HepG2 (cell line): Measurements from ENCODE around the gene SDR42E2. TPM values are rescaled to one million over a fixed set of nuclear protein-coding genes. Genes with fewer than 3 reads are reported as not detected.

Experiments used
- ARID2 ChIP-seq: sonication (generic); formaldehyde crosslinking; IDR thresholded peaks from 2 replicates; pipeline ENCODE4 v1.8.1; 2022; ENCODE audit warnings: mild to moderate bottlenecking, missing genetic modification reagents, borderline replicate concordance
- CBX1 ChIP-seq: IDR thresholded peaks from one replicate; pipeline ENCODE4 v1.6.1; 2016; ENCODE audit warnings: antibody characterized with exemption, low read depth
- CHD2 ChIP-seq: IDR thresholded peaks from 2 replicates; pipeline ENCODE4 v1.6.1; 2011; ENCODE audit warnings: low read depth, low read length, improper control_type of control experiment
- GATAD2A ChIP-seq: IDR thresholded peaks from 2 replicates; pipeline ENCODE4 v1.6.1; 2016
- HES4 ChIP-seq: sonication (generic); formaldehyde crosslinking; IDR thresholded peaks from 2 replicates; pipeline ENCODE4 v1.9.0; 2021; ENCODE audit warnings: mild to moderate bottlenecking, missing genetic modification reagents, borderline replicate concordance
- HOXD1 ChIP-seq: sonication (generic); formaldehyde crosslinking; IDR thresholded peaks from 2 replicates; pipeline ENCODE4 v1.5.0; 2020; ENCODE audit warnings: missing genetic modification reagents
- MIXL1 ChIP-seq: IDR thresholded peaks from 2 replicates; pipeline ENCODE4 v1.6.1; 2016
- NCOA1 ChIP-seq: sonication (generic); formaldehyde crosslinking; IDR thresholded peaks from 2 replicates; pipeline ENCODE4 v1.9.0; 2021; ENCODE audit warnings: missing genetic modification reagents
- POLR2AphosphoS5 ChIP-seq: IDR thresholded peaks from 2 replicates; pipeline ENCODE4 v1.6.1; 2012; ENCODE audit warnings: low read depth, low read length
- REL ChIP-seq: sonication (generic); formaldehyde crosslinking; conservative IDR thresholded peaks from 2 replicates; pipeline ENCODE4 v1.8.0; 2022; ENCODE audit warnings: mild to moderate bottlenecking, missing genetic modification reagents, moderate library complexity
- SOX5 ChIP-seq: IDR thresholded peaks from 2 replicates; pipeline ENCODE4 v1.6.1; 2016; ENCODE audit warnings: borderline replicate concordance
- SP140L ChIP-seq: sonication (generic); formaldehyde crosslinking; IDR thresholded peaks from 2 replicates; pipeline ENCODE4 v1.4.0; 2020; ENCODE audit warnings: missing genetic modification reagents, borderline replicate concordance
- SP2 ChIP-seq: sonication (generic); formaldehyde crosslinking; IDR thresholded peaks from 2 replicates; pipeline ENCODE4 v1.5.1; 2020; ENCODE audit warnings: mild to moderate bottlenecking, missing genetic modification reagents
- TMF1 ChIP-seq: sonication (generic); formaldehyde crosslinking; IDR thresholded peaks from 2 replicates; pipeline ENCODE4 v1.8.1; 2022; ENCODE audit warnings: low read depth, missing genetic modification reagents
- ZNF234 ChIP-seq: sonication (generic); formaldehyde crosslinking; conservative IDR thresholded peaks from 2 replicates; pipeline ENCODE4 v1.5.1; 2020; ENCODE audit warnings: mild to moderate bottlenecking, missing genetic modification reagents
- ZNF549 ChIP-seq: sonication (generic); formaldehyde crosslinking; IDR thresholded peaks from 2 replicates; pipeline ENCODE4 v1.5.0; 2020; ENCODE audit warnings: missing genetic modification reagents
- ZNF749 ChIP-seq: sonication (generic); formaldehyde crosslinking; IDR thresholded peaks from 2 replicates; pipeline ENCODE4 v1.8.0; 2022; ENCODE audit warnings: mild to moderate bottlenecking, missing genetic modification reagents, moderate library complexity, borderline replicate concordance
- ZSCAN21 ChIP-seq: sonication (generic); formaldehyde crosslinking; IDR thresholded peaks from 2 replicates; pipeline ENCODE4 v1.8.0; 2022; ENCODE audit warnings: mild to moderate bottlenecking, missing genetic modification reagents, moderate library complexity, borderline replicate concordance
- polyA plus RNA-seq, 8 experiments: library from polyadenylated mRNA; depleted of rRNA in 3 of 8; stranded (reverse) in 7 of 8; unstranded in 1 of 8; fragments of >200 nt; fragmentation: Illumina TruSeq in 4 of 8; extraction: Trizol in 4 of 8; gene quantifications; 2 replicates each; pipeline versions ENCODE4 v1.2.1 to v1.2.3, GENCODE V29; 2011 to 2016; ENCODE audit warnings: low read depth in 4 of 8, missing spikeins in 1 of 8, mixed read lengths in 1 of 8; ENCODE audit not compliant: insufficient read depth in 1 of 8
- total RNA-seq, 5 experiments: library from RNA; depleted of rRNA; stranded (reverse); fragments of >200 nt; fragmentation: Illumina TruSeq; extraction: Trizol; gene quantifications; 2 replicates each; pipeline ENCODE4 v1.2.3, GENCODE V29; 2016; ENCODE audit warnings: low read depth in 1 of 5
- TF ChIP-seq, protein P1 (sequence below): sonication (generic); formaldehyde crosslinking; IDR thresholded peaks from 2 replicates; pipeline ENCODE4 v1.8.0; 2023; ENCODE audit warnings: mild to moderate bottlenecking, missing genetic modification reagents
- TF ChIP-seq, protein P2 (sequence below): sonication (generic); formaldehyde crosslinking; IDR thresholded peaks from 2 replicates; pipeline ENCODE4 v1.5.0; 2020; ENCODE audit warnings: mild to moderate bottlenecking, missing genetic modification reagents
- TF ChIP-seq, protein P3 (sequence below): sonication (generic); formaldehyde crosslinking; conservative IDR thresholded peaks from 2 replicates; pipeline ENCODE4 v1.8.1; 2023; ENCODE audit warnings: missing genetic modification reagents
- TF ChIP-seq, protein P4 (sequence below): sonication (generic); formaldehyde crosslinking; IDR thresholded peaks from 2 replicates; pipeline ENCODE4 v1.4.0; 2020; ENCODE audit warnings: missing genetic modification reagents
- TF ChIP-seq, protein P5 (sequence below): IDR thresholded peaks from 2 replicates; pipeline ENCODE4 v1.6.1; 2016; ENCODE audit warnings: missing genetic modification reagents, missing compliant biosample characterization

The SDR42E2 gene
- total and polyA plus RNA-seq, 2 of the 13 experiments (the other 11 are each of a cell fraction or from before 2014, with no cell fraction given): 0.05 to 0.11 TPM

DNA sequence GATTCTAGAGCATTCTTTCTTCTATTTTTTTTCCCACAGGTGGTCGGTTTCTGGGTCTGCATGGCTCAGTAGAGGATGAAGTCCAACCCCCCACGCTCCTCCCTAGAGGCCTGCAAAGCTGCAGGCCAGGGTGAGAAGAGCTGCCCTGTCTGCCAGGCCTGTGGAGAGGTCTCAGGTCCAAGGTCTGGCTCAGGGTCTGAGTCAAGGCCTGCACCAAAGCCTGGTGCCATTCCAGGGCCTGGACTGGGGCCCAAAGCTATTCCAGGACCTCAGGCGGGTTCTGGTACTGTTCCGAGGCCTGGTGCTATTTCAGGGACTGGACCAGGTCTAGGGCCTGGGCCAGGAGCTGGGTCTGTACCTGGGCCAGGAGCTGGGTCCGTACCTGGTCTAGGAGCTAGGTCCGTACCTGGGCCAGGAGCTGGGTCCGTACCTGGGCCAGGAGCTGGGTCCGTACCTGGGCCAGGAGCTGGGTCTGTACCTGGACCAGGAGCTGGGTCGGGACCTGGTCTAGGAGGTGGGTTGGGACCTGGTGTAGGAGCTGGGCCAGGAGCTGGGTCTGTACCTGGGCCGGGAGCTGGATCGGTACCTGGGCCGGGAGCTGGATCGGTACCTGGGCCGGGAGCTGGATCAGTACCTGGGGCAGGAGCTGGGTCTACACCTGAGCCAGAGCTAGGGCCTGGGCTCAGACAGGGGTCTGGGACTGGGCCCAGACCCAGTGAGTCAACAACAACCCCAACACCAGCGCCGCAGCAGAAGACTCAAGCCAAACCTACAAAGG lies 3.4 kb downstream of the SDR42E2 start (continued):
- TF ChIP-seq ZNF549 (CRISPR knock-in tag) (no peak), POLR2AphosphoS5 (no peak), ZSCAN21 (CRISPR knock-in tag) (no peak), CBX1 (no peak), REL (CRISPR knock-in tag) (no peak), CHD2 (no peak), HOXD1 (CRISPR knock-in tag) (no peak), NCOA1 (CRISPR knock-in tag) (no peak), SP2 (CRISPR knock-in tag) (no peak), HES4 (CRISPR knock-in tag) (no peak), ZNF749 (no peak), SP140L (no peak), SOX5 (CRISPR knock-in tag) (no peak), ZNF234 (no peak), MIXL1 (CRISPR knock-in tag) (no peak), GATAD2A (CRISPR knock-in tag) (no peak), ARID2 (no peak), TMF1 (CRISPR knock-in tag) (no peak)
- TF ChIP-seq, protein P1, sequence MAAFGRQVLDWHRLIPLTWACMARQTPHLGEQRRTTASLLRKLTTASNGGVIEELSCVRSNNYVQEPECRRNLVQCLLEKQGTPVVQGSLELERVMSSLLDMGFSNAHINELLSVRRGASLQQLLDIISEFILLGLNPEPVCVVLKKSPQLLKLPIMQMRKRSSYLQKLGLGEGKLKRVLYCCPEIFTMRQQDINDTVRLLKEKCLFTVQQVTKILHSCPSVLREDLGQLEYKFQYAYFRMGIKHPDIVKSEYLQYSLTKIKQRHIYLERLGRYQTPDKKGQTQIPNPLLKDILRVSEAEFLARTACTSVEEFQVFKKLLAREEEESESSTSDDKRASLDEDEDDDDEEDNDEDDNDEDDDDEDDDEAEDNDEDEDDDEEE (CRISPR knock-in tag): no peak
- TF ChIP-seq, protein P2, sequence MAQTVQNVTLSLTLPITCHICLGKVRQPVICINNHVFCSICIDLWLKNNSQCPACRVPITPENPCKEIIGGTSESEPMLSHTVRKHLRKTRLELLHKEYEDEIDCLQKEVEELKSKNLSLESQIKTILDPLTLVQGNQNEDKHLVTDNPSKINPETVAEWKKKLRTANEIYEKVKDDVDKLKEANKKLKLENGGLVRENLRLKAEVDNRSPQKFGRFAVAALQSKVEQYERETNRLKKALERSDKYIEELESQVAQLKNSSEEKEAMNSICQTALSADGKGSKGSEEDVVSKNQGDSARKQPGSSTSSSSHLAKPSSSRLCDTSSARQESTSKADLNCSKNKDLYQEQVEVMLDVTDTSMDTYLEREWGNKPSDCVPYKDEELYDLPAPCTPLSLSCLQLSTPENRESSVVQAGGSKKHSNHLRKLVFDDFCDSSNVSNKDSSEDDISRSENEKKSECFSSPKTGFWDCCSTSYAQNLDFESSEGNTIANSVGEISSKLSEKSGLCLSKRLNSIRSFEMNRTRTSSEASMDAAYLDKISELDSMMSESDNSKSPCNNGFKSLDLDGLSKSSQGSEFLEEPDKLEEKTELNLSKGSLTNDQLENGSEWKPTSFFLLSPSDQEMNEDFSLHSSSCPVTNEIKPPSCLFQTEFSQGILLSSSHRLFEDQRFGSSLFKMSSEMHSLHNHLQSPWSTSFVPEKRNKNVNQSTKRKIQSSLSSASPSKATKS (CRISPR knock-in tag): no peak
- TF ChIP-seq, protein P3, sequence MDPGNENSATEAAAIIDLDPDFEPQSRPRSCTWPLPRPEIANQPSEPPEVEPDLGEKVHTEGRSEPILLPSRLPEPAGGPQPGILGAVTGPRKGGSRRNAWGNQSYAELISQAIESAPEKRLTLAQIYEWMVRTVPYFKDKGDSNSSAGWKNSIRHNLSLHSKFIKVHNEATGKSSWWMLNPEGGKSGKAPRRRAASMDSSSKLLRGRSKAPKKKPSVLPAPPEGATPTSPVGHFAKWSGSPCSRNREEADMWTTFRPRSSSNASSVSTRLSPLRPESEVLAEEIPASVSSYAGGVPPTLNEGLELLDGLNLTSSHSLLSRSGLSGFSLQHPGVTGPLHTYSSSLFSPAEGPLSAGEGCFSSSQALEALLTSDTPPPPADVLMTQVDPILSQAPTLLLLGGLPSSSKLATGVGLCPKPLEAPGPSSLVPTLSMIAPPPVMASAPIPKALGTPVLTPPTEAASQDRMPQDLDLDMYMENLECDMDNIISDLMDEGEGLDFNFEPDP (CRISPR knock-in tag): no peak
- TF ChIP-seq, protein P4, sequence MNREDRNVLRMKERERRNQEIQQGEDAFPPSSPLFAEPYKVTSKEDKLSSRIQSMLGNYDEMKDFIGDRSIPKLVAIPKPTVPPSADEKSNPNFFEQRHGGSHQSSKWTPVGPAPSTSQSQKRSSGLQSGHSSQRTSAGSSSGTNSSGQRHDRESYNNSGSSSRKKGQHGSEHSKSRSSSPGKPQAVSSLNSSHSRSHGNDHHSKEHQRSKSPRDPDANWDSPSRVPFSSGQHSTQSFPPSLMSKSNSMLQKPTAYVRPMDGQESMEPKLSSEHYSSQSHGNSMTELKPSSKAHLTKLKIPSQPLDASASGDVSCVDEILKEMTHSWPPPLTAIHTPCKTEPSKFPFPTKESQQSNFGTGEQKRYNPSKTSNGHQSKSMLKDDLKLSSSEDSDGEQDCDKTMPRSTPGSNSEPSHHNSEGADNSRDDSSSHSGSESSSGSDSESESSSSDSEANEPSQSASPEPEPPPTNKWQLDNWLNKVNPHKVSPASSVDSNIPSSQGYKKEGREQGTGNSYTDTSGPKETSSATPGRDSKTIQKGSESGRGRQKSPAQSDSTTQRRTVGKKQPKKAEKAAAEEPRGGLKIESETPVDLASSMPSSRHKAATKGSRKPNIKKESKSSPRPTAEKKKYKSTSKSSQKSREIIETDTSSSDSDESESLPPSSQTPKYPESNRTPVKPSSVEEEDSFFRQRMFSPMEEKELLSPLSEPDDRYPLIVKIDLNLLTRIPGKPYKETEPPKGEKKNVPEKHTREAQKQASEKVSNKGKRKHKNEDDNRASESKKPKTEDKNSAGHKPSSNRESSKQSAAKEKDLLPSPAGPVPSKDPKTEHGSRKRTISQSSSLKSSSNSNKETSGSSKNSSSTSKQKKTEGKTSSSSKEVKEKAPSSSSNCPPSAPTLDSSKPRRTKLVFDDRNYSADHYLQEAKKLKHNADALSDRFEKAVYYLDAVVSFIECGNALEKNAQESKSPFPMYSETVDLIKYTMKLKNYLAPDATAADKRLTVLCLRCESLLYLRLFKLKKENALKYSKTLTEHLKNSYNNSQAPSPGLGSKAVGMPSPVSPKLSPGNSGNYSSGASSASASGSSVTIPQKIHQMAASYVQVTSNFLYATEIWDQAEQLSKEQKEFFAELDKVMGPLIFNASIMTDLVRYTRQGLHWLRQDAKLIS (CRISPR knock-in tag): no peak
- TF ChIP-seq, protein P5, sequence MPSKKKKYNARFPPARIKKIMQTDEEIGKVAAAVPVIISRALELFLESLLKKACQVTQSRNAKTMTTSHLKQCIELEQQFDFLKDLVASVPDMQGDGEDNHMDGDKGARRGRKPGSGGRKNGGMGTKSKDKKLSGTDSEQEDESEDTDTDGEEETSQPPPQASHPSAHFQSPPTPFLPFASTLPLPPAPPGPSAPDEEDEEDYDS (CRISPR knock-in tag): no peak
